Activated CD4-positive, CD25-positive, alpha-beta regulatory T cell treated with anti-CD3 and anti-CD28 coated beads, Interleukin-2, amount 50 U/mL, for 72 hours (primary cell): ENCODE measurements around the gene PPARG.
"Not testable (repeated sequence)": the region's sequence is repeated elsewhere in the genome, so short reads cannot be mapped to it uniquely, and the experiment has no call there.

ENCODE experiments used
- DNase-seq: peaks from one replicate; pipeline ENCODE4 v3.0.0; 2021

Gene PPARG

GRCh38 chr3:12279591-12280326 is 9.1 kb upstream of the PPARG start:
- DNase-seq, result no peak

GRCh38 chr3:12280357-12280806 is 8.5 kb upstream of the PPARG start:
- DNase-seq, result no peak

GRCh38 chr3:12284591-12284990 is 4.3 kb upstream of the PPARG start:
- no peak for DNase-seq

GRCh38 chr3:12285003-12285555 is 3.8 kb upstream of the PPARG start:
- no peak for DNase-seq

GRCh38 chr3:12285779-12286178 is 3.1 kb upstream of the PPARG start:
- not testable (repeated sequence) for DNase-seq

GRCh38 chr3:12286504-12286903 is 2.4 kb upstream of the PPARG start:
- no peak for DNase-seq

- DNase-seq, result no peak
These were observed 1.7 kb upstream of the PPARG start for GRCh38 chr3:12286927-12287726.

GRCh38 chr3:12287727-12288181 is 1.1 kb upstream of the PPARG start:
- DNase-seq, result no peak

GRCh38 chr3:12289524-12289923 is 654 bp downstream of the PPARG start:
- DNase-seq, result no peak

GRCh38 chr3:12292770-12293169 is 3.9 kb downstream of the PPARG start:
- DNase-seq, result no peak

GRCh38 chr3:12294885-12295580 is 6.2 kb downstream of the PPARG start:
- no peak for DNase-seq

- no peak for DNase-seq
These were observed 7.6 kb downstream of the PPARG start for GRCh38 chr3:12296511-12296910.

- DNase-seq, result no peak
These were observed 10.2 kb downstream of the PPARG start for GRCh38 chr3:12299026-12299425.

- no peak for DNase-seq
These were observed 11.3 kb downstream of the PPARG start for GRCh38 chr3:12300137-12300536.

GRCh38 chr3:12301031-12301430 is 12.2 kb downstream of the PPARG start:
- DNase-seq, result no peak

- no peak for DNase-seq
These were observed 12.6 kb downstream of the PPARG start for GRCh38 chr3:12301513-12301912.

GRCh38 chr3:12302564-12302963 is 13.7 kb downstream of the PPARG start:
- no peak for DNase-seq

- DNase-seq, result no peak
These were observed 14.7 kb downstream of the PPARG start for GRCh38 chr3:12303534-12303933.

- no peak for DNase-seq
These were observed 15.1 kb downstream of the PPARG start for GRCh38 chr3:12303993-12304392.

- DNase-seq, result no peak
These were observed 18.3 kb downstream of the PPARG start for GRCh38 chr3:12307136-12307535.

GRCh38 chr3:12308517-12308916 is 19.6 kb downstream of the PPARG start:
- no peak for DNase-seq

GRCh38 chr3:12309716-12310115 is 20.8 kb downstream of the PPARG start:
- no peak for DNase-seq

- DNase-seq, result no peak
These were observed 23.1 kb downstream of the PPARG start for GRCh38 chr3:12312010-12312409.
